K562 treated with DMSO at 1 percent for 48 hours (cell line): ENCODE data around the gene RXFP2. TPM values are rescaled to one million over a fixed set of nuclear protein-coding genes. Genes with fewer than 3 reads are reported as not detected.

Experiments
- total RNA-seq: library from RNA; unstranded; fragments of 300-600 nt; gene quantifications from 2 replicates; pipeline ENCODE4 v1.2.3, GENCODE V29; 2022; ENCODE audit warnings: low replicate concordance; ENCODE audit errors: extremely low read depth

RXFP2 gene
- not detected in 2 replicates for total RNA-seq

GRCh38 chr13:31739226-31739625 lies at the start of gene RXFP2:
Gene RXFP2 (plus strand): TSS chr13:31739526. CDS start chr13:31739613, 87 bp downstream.

